Measurements from ENCODE around the gene TGFB2. TPM values are rescaled to one million over a fixed set of nuclear protein-coding genes. Genes with fewer than 3 reads are reported as not detected.

TGFB2 gene
- total RNA-seq, 1 experiment from 2014 or later: 2.5 TPM

- POLR2A ChIA-PET: no interaction called here
- peak overlapping the region; percentile 83 for H3K27ac Mint-ChIP-seq
- H3K9me3 Mint-ChIP-seq: peaks cover 5% of the 10 kb centered on the region
- H3K4me1 Mint-ChIP-seq: peaks cover 35% of the 10 kb centered on the region
- CTCF ChIA-PET: no interaction called here
- DNase-seq (ENCODE audit: low spot score) (no peak), ATAC-seq (no peak)
- no peaks in the 10 kb centered on the region for H3K36me3 Mint-ChIP-seq
- peaks cover 2% of the 10 kb centered on the region for H3K27me3 Mint-ChIP-seq (ENCODE audit: low read depth)
- no peak overlapping the region; the same call in 1 of the 2 replicates for H3K4me3 Mint-ChIP-seq
- TF ChIP-seq ATF3 (CRISPR knock-in tag; conservative IDR thresholded peaks at IDR 0.05) (no peak), CBFB (CRISPR knock-in tag; IDR thresholded peaks at IDR 0.05; ENCODE audit: low read depth) (no peak), ZNF396 (CRISPR knock-in tag; IDR thresholded peaks at IDR 0.05; ENCODE audit: borderline replicate concordance) (no peak), ERG (CRISPR knock-in tag; IDR thresholded peaks at IDR 0.05) (no peak), FOXJ3 (CRISPR knock-in tag; IDR thresholded peaks at IDR 0.05; ENCODE audit: borderline replicate concordance) (no peak), IRF2 (CRISPR knock-in tag; IDR thresholded peaks at IDR 0.05; ENCODE audit: borderline replicate concordance, low read depth) (no peak), MXD4 (CRISPR knock-in tag; IDR thresholded peaks at IDR 0.05; ENCODE audit: borderline replicate concordance) (no peak), ZNF232 (CRISPR knock-in tag; IDR thresholded peaks at IDR 0.05) (no peak), TCF7 (CRISPR knock-in tag; IDR thresholded peaks at IDR 0.05; ENCODE audit: low read depth) (no peak), PRRX2 (CRISPR knock-in tag; IDR thresholded peaks at IDR 0.05) (no peak), CDX4 (CRISPR knock-in tag; IDR thresholded peaks at IDR 0.05; ENCODE audit: borderline replicate concordance) (no peak), JUN (CRISPR knock-in tag; IDR thresholded peaks at IDR 0.05) (no peak), ZNF671 (CRISPR knock-in tag; IDR thresholded peaks at IDR 0.05) (no peak), ZBTB43 (CRISPR knock-in tag; IDR thresholded peaks at IDR 0.05) (no peak), PRDM15 (CRISPR knock-in tag; IDR thresholded peaks at IDR 0.05) (no peak), GTF2I (CRISPR knock-in tag; conservative IDR thresholded peaks at IDR 0.05) (no peak), NFYB (CRISPR knock-in tag; conservative IDR thresholded peaks at IDR 0.05; ENCODE audit: low read depth) (no peak), ZNF121 (CRISPR knock-in tag; IDR thresholded peaks at IDR 0.05) (no peak)
Measured at GRCh38 chr1:218493986-218494385, 148.8 kb downstream of the TGFB2 start.

Other genes starting within 250 kb of the TGFB2 start
- gene RRP15, start 60.0 kb upstream of the TGFB2 start, total RNA-seq (2021): 32.3 to 36.0 TPM (median 32.4 TPM) in 3 replicates

Measured in WTC11 (cell line).